ENCODE measurements around the gene SPI1.
A peak's percentile ranks its signal among the peaks of the same experiment; 100 is the strongest.

SPI1 gene

GRCh38 chr11:47426062-47426956, 48.0 kb upstream of the SPI1 start, which contains the start of gene PSMC3 (continued):
- TF ChIP-seq CTCF (tag by site-specific recombination; IDR thresholded peaks at IDR 0.05) (no peak), ZNF585B (tag by site-specific recombination; IDR thresholded peaks at IDR 0.05) (no peak), ZEB2 (tag by site-specific recombination; IDR thresholded peaks at IDR 0.05) (peak; percentile 75), GLIS2 (tag by site-specific recombination; IDR thresholded peaks at IDR 0.05) (no peak), ZNF24 (tag by site-specific recombination; IDR thresholded peaks at IDR 0.05) (peak; percentile 51; the same call in 1 of the 2 replicates), KLF8 (tag by site-specific recombination; IDR thresholded peaks at IDR 0.05) (peak; percentile 95), ZNF341 (tag by site-specific recombination; IDR thresholded peaks at IDR 0.05; ENCODE audit: low read depth) (0 out of 2 replicates have a peak, but pooled peaks have one; percentile 45), SALL2 (tag by site-specific recombination; IDR thresholded peaks at IDR 0.05; ENCODE audit: borderline replicate concordance) (peak; percentile 24; the same call in 1 of the 2 replicates), ZNF660 (tag by site-specific recombination; IDR thresholded peaks at IDR 0.05) (peak; percentile 29; the same call in 1 of the 2 replicates)
- TF ChIP-seq, protein P1, sequence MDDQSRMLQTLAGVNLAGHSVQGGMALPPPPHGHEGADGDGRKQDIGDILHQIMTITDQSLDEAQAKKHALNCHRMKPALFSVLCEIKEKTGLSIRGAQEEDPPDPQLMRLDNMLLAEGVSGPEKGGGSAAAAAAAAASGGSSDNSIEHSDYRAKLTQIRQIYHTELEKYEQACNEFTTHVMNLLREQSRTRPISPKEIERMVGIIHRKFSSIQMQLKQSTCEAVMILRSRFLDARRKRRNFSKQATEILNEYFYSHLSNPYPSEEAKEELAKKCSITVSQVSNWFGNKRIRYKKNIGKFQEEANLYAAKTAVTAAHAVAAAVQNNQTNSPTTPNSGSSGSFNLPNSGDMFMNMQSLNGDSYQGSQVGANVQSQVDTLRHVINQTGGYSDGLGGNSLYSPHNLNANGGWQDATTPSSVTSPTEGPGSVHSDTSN (CRISPR knock-in tag; IDR thresholded peaks at IDR 0.05) = 0 out of 2 replicates have a peak, but pooled peaks have one; percentile 58

GRCh38 chr11:47425611-47426010, 47.3 kb upstream of the SPI1 start:
- CTCF ChIA-PET = interaction anchor here (1.1 to 2.0 kb wide), 5 partner anchors 13 to 246 kb away, joined by 3 to 14 read pairs (median 7); no protein-coding TSS in a partner anchor
- Histone ChIP-seq H3K4me3 (ENCODE audit: low read depth, low read length) (peak overlapping the region; percentile 100), H3K27ac (ENCODE audit: extremely low read depth, low read depth, low read length) (peak overlapping the region; percentile 73; the same call in 1 of the 2 replicates), H3K36me3 (ENCODE audit: control insufficient read depth in 2 of 2, insufficient read depth in 1 of 2, low read length in 2 of 2) (peaks cover 7 to 46% of the 10 kb centered on the region in 2 experiments; a peak in 2 of 3 replicates), H3K9me3 (ENCODE audit: control insufficient read depth, insufficient read depth, low read depth, low read length) (no peaks in the 10 kb centered on the region), H3K4me1 (ENCODE audit: control insufficient read depth, insufficient read depth, low read length) (0 out of 2 replicates have a peak, but pooled peaks cover 3% of the 10 kb centered on the region)
- TF ChIP-seq ZNF239 (tag by site-specific recombination; IDR thresholded peaks at IDR 0.05) (no peak), ZNF561 (tag by site-specific recombination; IDR thresholded peaks at IDR 0.05; ENCODE audit: borderline replicate concordance) (no peak), EGR2 (tag by site-specific recombination; IDR thresholded peaks at IDR 0.05; ENCODE audit: low read depth) (no peak), ZNF10 (tag by site-specific recombination; IDR thresholded peaks at IDR 0.05) (no peak), ZNF221 (tag by site-specific recombination; IDR thresholded peaks at IDR 0.05; ENCODE audit: borderline replicate concordance) (no peak)
- TF ChIP-seq, protein P2, sequence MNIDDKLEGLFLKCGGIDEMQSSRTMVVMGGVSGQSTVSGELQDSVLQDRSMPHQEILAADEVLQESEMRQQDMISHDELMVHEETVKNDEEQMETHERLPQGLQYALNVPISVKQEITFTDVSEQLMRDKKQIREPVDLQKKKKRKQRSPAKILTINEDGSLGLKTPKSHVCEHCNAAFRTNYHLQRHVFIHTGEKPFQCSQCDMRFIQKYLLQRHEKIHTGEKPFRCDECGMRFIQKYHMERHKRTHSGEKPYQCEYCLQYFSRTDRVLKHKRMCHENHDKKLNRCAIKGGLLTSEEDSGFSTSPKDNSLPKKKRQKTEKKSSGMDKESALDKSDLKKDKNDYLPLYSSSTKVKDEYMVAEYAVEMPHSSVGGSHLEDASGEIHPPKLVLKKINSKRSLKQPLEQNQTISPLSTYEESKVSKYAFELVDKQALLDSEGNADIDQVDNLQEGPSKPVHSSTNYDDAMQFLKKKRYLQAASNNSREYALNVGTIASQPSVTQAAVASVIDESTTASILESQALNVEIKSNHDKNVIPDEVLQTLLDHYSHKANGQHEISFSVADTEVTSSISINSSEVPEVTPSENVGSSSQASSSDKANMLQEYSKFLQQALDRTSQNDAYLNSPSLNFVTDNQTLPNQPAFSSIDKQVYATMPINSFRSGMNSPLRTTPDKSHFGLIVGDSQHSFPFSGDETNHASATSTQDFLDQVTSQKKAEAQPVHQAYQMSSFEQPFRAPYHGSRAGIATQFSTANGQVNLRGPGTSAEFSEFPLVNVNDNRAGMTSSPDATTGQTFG (tag by site-specific recombination; IDR thresholded peaks at IDR 0.05; ENCODE audit: borderline replicate concordance) = no peak
- POLR2A ChIA-PET = interaction anchor here (0.5 to 4.1 kb wide), 6 partner anchors 8 to 134 kb away, joined by 3 to 37 read pairs (median 6); partner anchors contain the start of gene SLC39A13

Data from HEK293 (cell line).